Activated CD8-positive, alpha-beta memory T cell treated with anti-CD3 and anti-CD28 coated beads, Interleukin-2, amount 50 U/mL, for 1 hour (primary cell): ENCODE measurements around the gene PLEKHA1.

Experiments
- DNase-seq: peaks from one replicate; pipeline ENCODE4 v3.0.0-alpha.2; 2020; ENCODE audit errors: extremely low read depth

The PLEKHA1 gene

GRCh38 chr10:122461729-122462532, 87.4 kb downstream of the PLEKHA1 start:
- DNase-seq: no peak

GRCh38 chr10:122462533-122463465, 88.3 kb downstream of the PLEKHA1 start:
- no peak for DNase-seq

DNA sequence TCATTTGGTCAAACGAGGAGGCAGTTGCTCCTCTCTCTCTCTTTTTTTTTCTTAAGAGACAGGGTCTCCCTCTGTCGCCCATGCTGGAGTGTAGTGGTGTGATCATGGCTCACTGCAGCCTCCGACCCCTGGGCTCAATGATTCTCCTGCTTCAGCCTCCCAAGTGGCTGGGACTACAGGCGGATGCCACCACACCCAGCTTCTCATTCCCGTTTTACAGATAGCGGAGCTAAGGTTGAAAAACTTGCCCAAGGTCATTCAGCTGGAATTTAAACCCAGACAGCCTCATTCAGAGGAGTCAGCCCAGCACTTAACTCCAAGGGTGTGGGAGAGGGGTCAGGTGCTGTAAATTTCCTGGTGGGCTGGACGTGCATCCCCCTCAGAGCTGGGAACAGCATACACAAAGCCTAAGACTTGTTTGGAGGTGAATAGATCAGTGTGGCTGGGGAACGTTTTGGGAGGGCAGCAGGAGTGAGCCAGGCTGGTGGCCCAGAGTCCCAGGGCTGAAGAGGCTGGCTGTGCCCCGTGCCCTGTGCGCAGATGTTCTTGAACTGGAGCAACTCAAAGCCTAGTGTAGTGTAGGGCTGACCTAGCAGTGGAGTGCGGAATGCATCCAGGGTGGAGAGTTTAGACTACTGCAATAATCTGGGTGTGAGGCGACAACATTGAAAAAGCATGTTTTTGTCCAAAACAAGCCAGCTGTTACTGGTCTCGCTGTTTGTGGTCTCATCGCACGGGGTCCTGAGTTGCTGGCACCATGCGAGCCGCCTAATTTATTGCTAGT, 89.2 kb downstream of the PLEKHA1 start:
- DNase-seq: no peak

DNA sequence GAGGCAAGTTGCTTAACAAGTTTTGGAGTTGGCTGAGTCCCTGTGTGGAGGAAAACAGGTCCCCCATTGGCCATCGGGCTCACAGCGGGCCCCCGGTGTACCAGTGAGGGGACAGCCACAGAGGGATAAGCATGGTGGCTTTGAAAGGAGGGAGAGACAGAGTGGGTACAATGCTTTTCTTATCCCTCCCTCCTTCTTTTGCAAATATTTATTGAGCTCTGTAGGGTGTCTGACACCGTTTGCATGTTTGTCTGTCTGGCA, 89.7 kb downstream of the PLEKHA1 start:
- no peak for DNase-seq

GRCh38 chr10:122464586-122464985, 90.1 kb downstream of the PLEKHA1 start:
- DNase-seq: no peak

- no peak for DNase-seq
Observed at GRCh38 chr10:122465401-122466040, 91.0 kb downstream of the PLEKHA1 start.

DNA sequence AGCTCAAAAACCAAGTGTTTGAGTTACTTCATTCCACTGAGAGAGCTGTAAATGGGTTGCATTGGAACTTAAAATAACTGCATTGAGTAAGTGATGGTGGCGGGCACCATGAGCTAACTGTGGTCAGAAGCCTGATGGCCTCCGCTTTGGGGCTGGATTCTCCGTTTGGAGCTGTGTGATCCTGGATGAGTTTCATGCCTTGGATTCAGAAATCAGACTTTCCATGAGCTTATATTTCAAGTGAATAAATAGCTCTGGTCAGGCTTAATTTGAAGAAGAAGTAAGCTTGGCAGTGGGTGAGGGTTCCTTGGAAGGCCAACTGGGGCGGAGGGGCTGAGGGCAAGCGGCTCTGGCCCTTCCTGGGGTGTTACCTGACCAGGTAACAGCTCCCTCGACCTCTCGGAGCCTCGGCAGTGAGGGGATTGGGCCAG, 92.5 kb downstream of the PLEKHA1 start:
- DNase-seq: no peak

GRCh38 chr10:122467701-122468100, 93.2 kb downstream of the PLEKHA1 start:
- DNase-seq: no peak

- DNase-seq: no peak
Observed at GRCh38 chr10:122468307-122468925, 93.9 kb downstream of the PLEKHA1 start.

DNA sequence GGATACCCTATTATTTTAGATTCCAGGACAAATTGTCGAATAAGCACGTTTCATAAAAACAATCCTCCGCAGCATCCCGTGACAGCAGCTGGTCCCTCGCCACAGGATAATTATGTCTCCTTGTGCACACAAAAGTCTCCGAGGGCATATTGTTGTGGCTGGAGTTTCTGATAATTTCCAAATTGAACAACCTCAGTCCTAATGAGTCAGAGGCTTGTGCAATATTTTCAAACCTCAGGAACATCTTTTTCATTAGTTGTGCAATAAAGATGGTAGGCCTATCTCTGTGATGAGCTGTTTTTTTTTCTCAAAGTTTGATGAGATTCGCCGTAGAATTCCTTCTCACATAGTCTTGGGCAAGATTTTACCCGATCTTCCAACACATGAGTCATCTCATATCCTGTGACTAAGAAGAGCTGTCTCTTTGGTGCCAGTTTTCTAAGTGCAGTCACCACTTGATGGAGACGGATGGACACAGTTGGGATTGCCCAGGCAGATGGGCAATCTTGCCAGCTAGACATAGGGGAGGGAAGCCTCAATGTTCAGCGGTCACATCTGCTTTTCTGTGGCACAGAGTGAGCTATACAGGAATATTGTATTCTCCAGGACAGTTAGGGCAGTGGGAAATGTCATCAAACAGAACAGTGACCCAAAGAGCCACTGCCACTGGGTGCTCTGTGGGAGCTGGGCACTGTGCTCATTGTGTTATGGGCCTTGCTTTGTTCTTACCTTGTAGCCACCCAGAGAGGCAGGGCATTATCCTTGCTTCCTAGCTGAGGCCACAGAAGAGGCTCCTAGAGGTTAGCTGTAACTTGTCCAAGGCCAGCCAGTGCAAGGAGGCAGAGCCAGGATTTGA, 94.6 kb downstream of the PLEKHA1 start:
- DNase-seq: no peak

GRCh38 chr10:122469848-122470247, 95.3 kb downstream of the PLEKHA1 start:
- DNase-seq: no peak

DNA sequence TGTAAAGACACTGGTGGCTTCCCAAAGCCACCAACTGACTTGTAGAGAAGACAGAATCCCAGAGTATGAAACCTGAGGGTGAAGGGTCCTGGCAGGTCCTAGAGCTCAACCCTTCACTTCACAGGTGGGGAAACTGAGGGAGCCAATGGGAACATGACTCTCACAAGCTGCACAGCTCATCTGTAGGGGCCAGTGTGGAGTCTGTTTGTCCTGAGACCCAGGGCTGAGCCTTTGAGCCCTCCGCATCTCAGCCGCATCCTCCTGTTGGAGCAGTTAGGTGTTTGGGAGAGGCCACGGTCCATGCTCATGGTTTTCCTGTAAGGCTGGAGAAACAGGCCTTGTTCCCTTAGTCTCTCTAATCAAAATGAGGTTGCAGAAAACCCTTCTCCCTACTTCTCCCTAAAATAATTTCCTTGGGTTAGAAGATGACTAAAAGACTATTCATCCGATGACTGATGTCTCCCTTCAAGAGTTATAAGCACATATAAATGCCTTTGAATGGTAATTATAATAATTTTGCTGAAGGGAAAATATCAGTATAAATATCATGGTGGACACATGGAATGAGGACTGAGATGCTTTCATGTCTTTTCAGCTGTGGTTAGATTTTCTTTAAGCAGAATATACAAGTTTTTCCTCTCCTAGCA, 97.1 kb downstream of the PLEKHA1 start:
- no peak for DNase-seq

DNA sequence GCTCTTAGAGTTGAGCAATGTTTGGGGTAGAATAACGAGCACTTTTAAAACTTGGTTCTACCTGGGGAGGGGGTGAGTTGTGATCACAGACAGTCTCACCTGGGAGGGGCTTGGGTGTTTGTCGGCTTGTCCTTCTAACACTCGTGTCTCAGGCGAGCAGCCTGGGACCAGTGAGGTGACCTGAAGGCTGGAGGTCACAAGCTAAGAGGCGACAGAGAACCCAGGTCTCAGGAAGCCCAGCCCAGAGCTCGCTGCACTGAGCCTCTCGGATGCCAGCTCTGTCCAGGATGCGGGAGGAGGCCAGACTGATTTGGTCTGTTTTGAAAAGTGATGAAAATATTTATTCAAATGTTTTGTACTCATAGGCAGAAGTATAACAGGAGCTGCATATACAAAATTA, 98.6 kb downstream of the PLEKHA1 start:
- no peak for DNase-seq

GRCh38 chr10:122474131-122474818, 99.8 kb downstream of the PLEKHA1 start:
- DNase-seq: no peak

DNA sequence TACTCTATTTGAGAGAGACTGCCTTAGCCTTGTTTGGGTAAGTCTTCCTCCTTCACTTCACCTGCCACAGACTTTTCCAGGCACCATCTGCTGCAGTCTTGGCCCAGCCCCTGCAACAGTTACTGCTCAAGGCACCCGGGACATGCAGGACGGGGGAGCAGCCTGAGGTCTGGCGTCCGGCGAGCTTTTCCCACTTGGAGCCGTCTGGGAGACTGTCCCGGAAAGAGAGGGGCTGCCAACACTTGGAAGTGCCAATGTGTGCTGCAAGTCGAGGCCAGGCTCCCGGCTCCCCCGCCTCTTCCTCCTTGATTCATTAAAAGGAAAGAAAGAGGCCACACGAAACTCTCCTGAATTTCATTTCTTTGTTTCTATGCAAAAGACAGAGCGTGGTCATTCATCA, 100.6 kb downstream of the PLEKHA1 start:
- no peak for DNase-seq

DNA sequence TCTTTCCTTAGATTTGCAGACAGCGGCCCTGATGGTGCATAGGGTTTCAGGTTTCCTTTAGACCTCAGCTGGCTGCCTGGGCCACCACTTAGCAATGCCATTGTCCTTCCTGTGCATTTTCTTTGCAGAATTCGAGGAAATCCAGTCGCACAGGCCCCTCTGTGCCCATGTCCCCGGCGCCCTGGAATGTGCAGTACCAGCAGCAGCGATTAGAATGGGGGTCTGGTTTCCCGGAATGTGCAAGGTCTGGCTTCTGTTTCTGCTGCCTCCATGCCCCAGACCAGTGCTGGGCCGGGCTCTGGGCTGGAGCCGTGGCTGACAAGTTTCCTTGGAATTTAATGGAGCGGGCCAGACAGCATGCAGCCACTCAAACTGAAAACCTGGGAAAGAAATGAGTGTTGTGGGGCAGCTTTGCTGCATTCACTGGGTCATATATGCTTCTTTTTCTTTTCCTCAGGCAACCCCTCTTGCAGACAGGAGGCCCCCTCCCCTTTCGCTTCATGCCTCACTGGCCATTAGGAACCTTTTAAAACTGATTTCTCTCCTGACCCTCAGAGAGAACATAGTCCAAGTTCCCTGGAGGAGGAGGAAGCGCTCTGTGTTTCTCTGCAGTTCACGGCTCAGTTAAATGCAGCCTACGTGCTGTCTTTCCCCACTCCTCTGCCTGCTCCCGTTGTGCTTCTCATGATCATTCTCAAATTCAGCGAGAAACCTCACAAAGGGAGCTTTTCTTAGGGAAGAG, 101.3 kb downstream of the PLEKHA1 start:
- no peak for DNase-seq

DNA sequence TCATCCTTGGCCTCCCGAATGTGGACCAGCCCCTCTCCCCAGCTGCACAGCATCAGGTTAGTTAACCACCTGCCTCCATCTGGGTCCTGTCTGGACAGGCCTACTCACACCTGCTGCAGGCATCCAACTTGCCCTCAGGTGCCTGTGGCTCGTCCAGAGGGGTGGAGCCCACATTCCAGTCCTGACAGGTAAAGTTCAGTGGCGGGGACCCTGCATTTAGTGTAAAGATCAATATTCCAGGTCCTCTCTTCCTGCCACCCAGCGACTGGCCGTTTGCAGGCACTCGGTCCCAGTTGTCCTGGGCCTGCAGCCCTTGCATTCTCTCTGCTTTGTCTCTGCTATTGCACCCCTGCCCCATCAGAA, 101.8 kb downstream of the PLEKHA1 start:
- no peak for DNase-seq

DNA sequence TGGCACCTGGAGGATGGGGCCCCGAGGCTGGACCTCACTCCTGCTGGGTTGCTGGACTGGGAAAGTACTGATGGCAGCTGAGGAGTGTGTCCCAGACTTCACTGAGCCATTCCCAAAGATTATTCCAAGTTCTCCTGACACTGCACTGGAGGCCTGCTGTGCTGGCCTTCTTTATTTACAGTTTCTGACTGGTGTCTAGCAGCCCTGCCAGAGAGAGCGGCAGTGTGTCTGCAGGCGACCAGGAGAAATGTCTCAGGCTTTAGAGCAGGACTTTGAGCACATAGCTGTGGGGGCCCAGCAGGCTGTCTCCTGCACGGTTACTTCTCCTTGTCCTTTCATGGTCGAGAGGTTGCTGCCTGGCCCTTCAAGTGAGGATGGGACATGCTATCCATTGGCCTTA, 102.9 kb downstream of the PLEKHA1 start:
- no peak for DNase-seq

DNA sequence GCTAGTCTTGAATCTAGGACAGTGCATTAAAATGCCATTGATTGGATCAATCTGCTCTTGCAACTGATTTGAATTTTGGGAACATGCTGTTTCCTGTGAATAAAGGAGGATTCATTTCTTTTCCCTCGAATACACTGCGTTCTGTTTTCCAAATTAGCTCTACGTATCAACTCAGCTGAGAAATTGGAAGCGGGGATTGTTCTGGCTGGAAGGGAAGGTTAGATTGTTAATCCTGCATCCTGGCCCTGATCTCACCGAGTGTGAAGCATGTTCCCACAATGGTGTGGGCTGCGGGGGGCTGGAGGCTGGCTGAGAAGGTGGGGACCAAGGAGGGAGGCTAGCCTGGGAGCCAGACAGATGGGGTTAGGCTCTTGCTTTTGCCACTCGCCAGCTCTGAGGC, 104.5 kb downstream of the PLEKHA1 start:
- no peak for DNase-seq
